PC-3 (cell line): ENCODE results near the gene ARIH2.

Experiments used
- CTCF ChIP-seq: fragments of 300-600 bp; sonication (generic); conservative IDR thresholded peaks from 2 replicates; pipeline ENCODE4 v1.5.1; 2017; ENCODE audit warnings: antibody characterized with exemption, low read depth, mild to moderate bottlenecking, low read length
- EZH2 ChIP-seq: fragments of 300-600 bp; sonication (generic); IDR thresholded peaks from one replicate; pipeline ENCODE4 v1.6.1; 2017; ENCODE audit warnings: antibody characterized with exemption, mild to moderate bottlenecking, low read length; ENCODE audit not compliant: unreplicated experiment
- EZH2phosphoT487 ChIP-seq: fragments of 300-600 bp; sonication (generic); IDR thresholded peaks from 2 replicates; pipeline ENCODE4 v1.6.1; 2018; ENCODE audit warnings: mild to moderate bottlenecking, antibody characterized with exemption, low read length, borderline replicate concordance

- TF ChIP-seq CTCF (no peak), EZH2phosphoT487 (no peak), EZH2 (no peak)
These were observed 101.9 kb downstream of the ARIH2 start for GRCh38 chr3:49020330-49021212.
